ENCODE results near the gene ARF3. TPM values are rescaled to one million over a fixed set of nuclear protein-coding genes. Genes with fewer than 3 reads are reported as not detected.

ARF3 gene
- polyA plus RNA-seq, 1 of the 3 experiments (the other 2 are of a cell fraction): 204 TPM

- ChIA-PET POLR2A (no interaction called here), CTCF (interaction anchor here (1.3 to 33.0 kb wide), 9 partner anchors 5 to 128 kb away, joined by 3 to 935 read pairs (median 6); partner anchors contain the start of genes ARF3, DDN, DDX23 and WNT1)
- no peaks in the 10 kb centered on the region for H4K20me1 ChIP-seq (ENCODE audit: insufficient read depth)
- peak; percentile 62 for DNase-seq
- H3K36me3 ChIP-seq (replicated peaks in 1 of 2; ENCODE audit: control insufficient read depth in 1 of 2, insufficient read depth in 2 of 2, low read length in 1 of 2): no peaks in the 10 kb centered on the region
- H3F3A ChIP-seq (replicated peaks; ENCODE audit: insufficient read depth): no peaks in the 10 kb centered on the region
- peak overlapping the region in 1 of 2 experiments; percentile 10; a peak in 2 of 4 replicates for H3K4me3 ChIP-seq (ENCODE audit: low read depth in 2 of 2, low read length in 1 of 2)
- H3K27ac ChIP-seq (ENCODE audit: low read depth in 2 of 2, low read length in 1 of 2): no peak overlapping the region
- WGBS (ENCODE audit: low lambda C conversion rate): 19% methylated on average over 42 of the region's 46 CpGs
- H3K9me3 ChIP-seq: no peaks in the 10 kb centered on the region
- peaks cover 0 to 26% of the 10 kb centered on the region in 2 experiments; a peak in 1 of 4 replicates for H3K4me1 ChIP-seq (ENCODE audit: control insufficient read depth in 1 of 2, insufficient read depth in 2 of 2, low read depth in 1 of 2, low read length in 1 of 2)
- peak; percentile 49; the same call in 1 of the 2 replicates for TF ChIP-seq EZH2phosphoT487 (IDR thresholded peaks at IDR 0.05; ENCODE audit: borderline replicate concordance, low read depth)
- no peak for TF ChIP-seq NFIC (IDR thresholded peaks at IDR 0.05; ENCODE audit: borderline replicate concordance)
- TF ChIP-seq SIN3A (IDR thresholded peaks at IDR 0.05; ENCODE audit: borderline replicate concordance, low read depth, low read length): no peak
- TF ChIP-seq TEAD4 (IDR thresholded peaks at IDR 0.05; ENCODE audit: borderline replicate concordance, insufficient read depth): no peak
- no peak overlapping the region for H2AFZ ChIP-seq (ENCODE audit: low read depth)
- no peak overlapping the region for H3K9ac ChIP-seq
- no peaks in the 10 kb centered on the region for H3K79me2 ChIP-seq (ENCODE audit: insufficient read depth)
- H3K27me3 ChIP-seq (ENCODE audit: insufficient read depth): peaks cover 78% of the 10 kb centered on the region
- no peaks in the 10 kb centered on the region for H3K9me2 ChIP-seq
- peak overlapping the region; percentile 65 for H3K4me2 ChIP-seq
Observed at GRCh38 chr12:48980389-48980952, 23.2 kb upstream of the ARF3 start.

GRCh38 chr12:48979602-48980388 lies 22.5 kb upstream of the ARF3 start:
- Histone ChIP-seq H3K79me2 (ENCODE audit: insufficient read depth) (no peaks in the 10 kb centered on the region), H3K9me3 (no peaks in the 10 kb centered on the region), H3K27ac (ENCODE audit: low read depth in 2 of 2, low read length in 1 of 2) (no peak overlapping the region), H2AFZ (ENCODE audit: low read depth) (no peak overlapping the region; the same call in 1 of the 2 replicates), H3K9ac (no peak overlapping the region), H3K4me2 (peak overlapping the region; percentile 65), H3K9me2 (no peaks in the 10 kb centered on the region), H3K36me3 (replicated peaks in 1 of 2; ENCODE audit: control insufficient read depth in 1 of 2, insufficient read depth in 2 of 2, low read length in 1 of 2) (no peaks in the 10 kb centered on the region), H4K20me1 (ENCODE audit: insufficient read depth) (no peaks in the 10 kb centered on the region), H3K27me3 (ENCODE audit: insufficient read depth) (peaks cover 77% of the 10 kb centered on the region), H3K4me3 (ENCODE audit: low read depth in 2 of 2, low read length in 1 of 2) (peak overlapping the region; percentile 7 to 17; a peak in 1 of 4 replicates), H3K4me1 (ENCODE audit: control insufficient read depth in 1 of 2, insufficient read depth in 2 of 2, low read depth in 1 of 2, low read length in 1 of 2) (peaks cover 0 to 26% of the 10 kb centered on the region in 2 experiments; a peak in 1 of 4 replicates), H3F3A (replicated peaks; ENCODE audit: insufficient read depth) (no peaks in the 10 kb centered on the region)
- DNase-seq: no peak
- ChIA-PET CTCF (interaction anchor here (0.8 to 33.0 kb wide), 11 partner anchors 4 to 127 kb away, joined by 3 to 935 read pairs (median 6); partner anchors contain the start of genes ARF3, DDN, DDX23 and WNT1), POLR2A (no interaction called here)
- WGBS (ENCODE audit: low lambda C conversion rate): 18% methylated on average over 29 of the region's 55 CpGs
- TF ChIP-seq IRF3 (IDR thresholded peaks at IDR 0.05; ENCODE audit: low read depth, low read length) (no peak), PBX3 (IDR thresholded peaks at IDR 0.05) (no peak), FOXM1 (IDR thresholded peaks at IDR 0.05; ENCODE audit: low read depth) (no peak), RXRA (IDR thresholded peaks at IDR 0.05; ENCODE audit: borderline replicate concordance, low read depth) (no peak), POLR2AphosphoS5 (IDR thresholded peaks at IDR 0.05; ENCODE audit: low read depth, low read length) (no peak), GABPA (IDR thresholded peaks at IDR 0.05; ENCODE audit: low read depth) (no peak), ZBTB33 (IDR thresholded peaks at IDR 0.05; ENCODE audit: borderline replicate concordance, low read depth) (no peak), EZH2phosphoT487 (IDR thresholded peaks at IDR 0.05; ENCODE audit: borderline replicate concordance, low read depth) (no peak), ELF1 (IDR thresholded peaks at IDR 0.05) (no peak), MEF2A (IDR thresholded peaks at IDR 0.05; ENCODE audit: borderline replicate concordance, low read depth) (no peak), SMC3 (IDR thresholded peaks at IDR 0.05; ENCODE audit: low read depth, low read length) (no peak), JUND (IDR thresholded peaks at IDR 0.05) (no peak), TEAD4 (IDR thresholded peaks at IDR 0.05; ENCODE audit: borderline replicate concordance, insufficient read depth) (no peak), CHD2 (IDR thresholded peaks at IDR 0.05; ENCODE audit: low read length, partially characterized antibody) (no peak), TCF12 (IDR thresholded peaks at IDR 0.05) (no peak), RCOR1 (IDR thresholded peaks at IDR 0.05; ENCODE audit: low read length) (no peak), FOSL2 (IDR thresholded peaks at IDR 0.05; ENCODE audit: borderline replicate concordance, low read depth) (no peak), YY1 (IDR thresholded peaks at IDR 0.05; ENCODE audit: low read depth) (no peak)

Measured in SK-N-SH (cell line).